Measurements from ENCODE around the gene IRX2. TPM values are rescaled to one million over a fixed set of nuclear protein-coding genes. Genes with fewer than 3 reads are reported as not detected.

IRX2 gene
- total RNA-seq, 4 donors from 2014 or later, result 2.2 to 4.3 (median 3.2) TPM

- no peak for TF ChIP-seq CTCF (IDR thresholded peaks at IDR 0.05; ENCODE audit: low read depth)
These were observed 18.6 kb downstream of the IRX2 start for GRCh38 chr5:2732850-2733249.

- TF ChIP-seq CTCF (IDR thresholded peaks at IDR 0.05; ENCODE audit: low read depth), result no peak
These were observed 19.5 kb downstream of the IRX2 start for GRCh38 chr5:2732004-2732403.

- TF ChIP-seq CTCF (IDR thresholded peaks at IDR 0.05; ENCODE audit: low read depth), result no peak
These were observed 22.3 kb downstream of the IRX2 start for GRCh38 chr5:2729189-2729588.

- no peak for TF ChIP-seq CTCF (IDR thresholded peaks at IDR 0.05; ENCODE audit: low read depth)
These were observed 23.9 kb downstream of the IRX2 start for GRCh38 chr5:2727550-2727949.

GRCh38 chr5:2725980-2726765 is 25.3 kb downstream of the IRX2 start:
- no peak for TF ChIP-seq CTCF (IDR thresholded peaks at IDR 0.05; ENCODE audit: low read depth)

GRCh38 chr5:2724831-2725230 is 26.6 kb downstream of the IRX2 start:
- no peak for TF ChIP-seq CTCF (IDR thresholded peaks at IDR 0.05; ENCODE audit: low read depth)

- TF ChIP-seq CTCF (IDR thresholded peaks at IDR 0.05; ENCODE audit: low read depth), result no peak
These were observed 27.4 kb downstream of the IRX2 start for GRCh38 chr5:2724031-2724581.

Data from subcutaneous adipose tissue (tissue), 4 donors.